ENCODE measurements around the gene ANKRD12.
"Not testable (repeated sequence)": the region's sequence is repeated elsewhere in the genome, so short reads cannot be mapped to it uniquely, and the experiment has no call there.

The ANKRD12 gene

DNA sequence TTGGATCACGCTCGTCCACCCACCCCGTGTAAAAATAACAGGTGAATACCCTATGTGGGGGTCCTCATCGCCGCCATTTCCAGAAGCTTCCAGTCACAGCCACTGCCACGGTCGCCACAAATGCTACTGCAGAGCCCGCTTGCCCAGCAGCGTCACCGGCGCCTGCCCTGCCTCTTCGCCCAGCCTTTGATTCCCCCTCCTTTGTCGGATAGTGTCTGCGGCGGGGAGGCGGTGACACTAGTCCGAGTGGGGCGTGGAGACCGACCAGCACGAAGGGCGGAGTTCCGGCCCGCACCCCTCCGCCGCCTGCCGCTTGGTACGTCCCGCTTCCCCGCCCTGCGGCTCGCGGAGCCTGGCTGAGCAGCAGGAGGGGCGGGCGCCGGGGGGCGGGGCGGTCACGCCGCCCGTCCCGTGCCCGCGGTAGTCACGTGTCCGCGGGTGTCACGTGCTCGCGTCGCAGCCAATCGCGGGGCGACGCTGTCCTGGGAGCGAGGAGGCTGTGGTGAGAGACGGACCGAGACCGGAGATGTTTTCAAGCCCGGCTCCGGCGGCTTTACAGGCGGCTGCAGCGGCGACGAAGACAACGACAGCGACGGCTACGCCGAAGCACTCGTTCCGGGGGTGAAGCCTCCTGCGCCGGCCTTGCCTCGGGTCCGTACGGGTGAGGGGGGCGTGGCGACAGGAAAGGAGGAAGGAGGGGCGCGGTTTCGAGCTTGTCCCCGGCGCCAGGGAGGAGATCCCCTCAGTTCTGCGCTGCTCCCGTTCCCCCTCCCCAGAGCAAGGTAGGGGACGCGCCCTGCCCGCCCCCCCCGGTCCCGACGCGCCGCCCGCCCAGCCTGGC, at the start of gene ANKRD12:
ANKRD12 (plus strand) TSS at position 467 of the 841 bp plus-strand sequence. CDS start 45,652 bp downstream, outside the sequence.
- peak within 1 kb of the TSS; percentile 99 for H3K4me3 ChIP-seq (ENCODE audit: low read length)
- peaks cover 57% of the 10 kb centered on the region for H3K4me1 ChIP-seq (ENCODE audit: control insufficient read depth, low read length)
- H3K9me3 ChIP-seq (ENCODE audit: control insufficient read depth, insufficient read depth, low read length), result no peaks in the 10 kb centered on the region
- peaks cover 48% of the 10 kb centered on the region for H3K36me3 ChIP-seq (ENCODE audit: control insufficient read depth, low read length)
- peak within 1 kb of the TSS; percentile 94 for H3K4me2 ChIP-seq (ENCODE audit: low read length)
- peak within 1 kb of the TSS; percentile 91 for H3K27ac ChIP-seq (ENCODE audit: low read depth, low read length)
- H3K9me2 ChIP-seq (replicated peaks; ENCODE audit: control insufficient read depth, low read length), result no peaks in the 10 kb centered on the region
- 0 out of 2 replicates have a peak, but pooled peaks cover 3% of the 10 kb centered on the region for H4K20me1 ChIP-seq (ENCODE audit: control insufficient read depth, insufficient read depth, low read depth, low read length)
- TF ChIP-seq EZH2phosphoT487 (IDR thresholded peaks at IDR 0.05; ENCODE audit: borderline replicate concordance, low read length), result no peak
- TF ChIP-seq, protein P1, sequence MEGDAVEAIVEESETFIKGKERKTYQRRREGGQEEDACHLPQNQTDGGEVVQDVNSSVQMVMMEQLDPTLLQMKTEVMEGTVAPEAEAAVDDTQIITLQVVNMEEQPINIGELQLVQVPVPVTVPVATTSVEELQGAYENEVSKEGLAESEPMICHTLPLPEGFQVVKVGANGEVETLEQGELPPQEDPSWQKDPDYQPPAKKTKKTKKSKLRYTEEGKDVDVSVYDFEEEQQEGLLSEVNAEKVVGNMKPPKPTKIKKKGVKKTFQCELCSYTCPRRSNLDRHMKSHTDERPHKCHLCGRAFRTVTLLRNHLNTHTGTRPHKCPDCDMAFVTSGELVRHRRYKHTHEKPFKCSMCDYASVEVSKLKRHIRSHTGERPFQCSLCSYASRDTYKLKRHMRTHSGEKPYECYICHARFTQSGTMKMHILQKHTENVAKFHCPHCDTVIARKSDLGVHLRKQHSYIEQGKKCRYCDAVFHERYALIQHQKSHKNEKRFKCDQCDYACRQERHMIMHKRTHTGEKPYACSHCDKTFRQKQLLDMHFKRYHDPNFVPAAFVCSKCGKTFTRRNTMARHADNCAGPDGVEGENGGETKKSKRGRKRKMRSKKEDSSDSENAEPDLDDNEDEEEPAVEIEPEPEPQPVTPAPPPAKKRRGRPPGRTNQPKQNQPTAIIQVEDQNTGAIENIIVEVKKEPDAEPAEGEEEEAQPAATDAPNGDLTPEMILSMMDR (IDR thresholded peaks at IDR 0.05; ENCODE audit: low read depth, low read length, poor library complexity, severe bottlenecking), result no peak
- H3K79me2 ChIP-seq (ENCODE audit: control insufficient read depth, low read length), result peaks cover 56% of the 10 kb centered on the region
- no peaks in the 10 kb centered on the region for H3K27me3 ChIP-seq (ENCODE audit: control insufficient read depth, low read length)
- peaks cover 54% of the 10 kb centered on the region for H3F3A ChIP-seq (ENCODE audit: control insufficient read depth, insufficient read depth)

DNA sequence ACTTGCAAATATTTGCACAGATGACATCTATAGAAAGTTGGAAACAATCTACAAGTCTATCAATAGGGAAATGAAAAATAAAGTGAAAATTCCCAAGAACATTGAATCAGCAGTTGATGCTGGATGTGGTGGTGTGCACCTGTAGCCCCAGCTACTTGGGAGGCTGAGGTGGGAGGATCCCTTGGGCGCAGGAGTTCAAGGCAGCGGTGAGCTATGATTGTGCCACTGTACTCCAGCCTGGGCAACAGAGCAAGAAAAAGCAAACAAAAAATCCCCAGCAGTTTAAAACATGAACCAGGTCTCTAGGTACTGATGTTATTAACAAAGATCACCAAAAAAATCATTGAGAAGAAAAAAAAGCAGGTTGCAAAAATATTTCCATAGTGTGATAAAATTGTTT, 49.4 kb upstream of the ANKRD12 start:
- H3K9me2 ChIP-seq (replicated peaks; ENCODE audit: control insufficient read depth, low read length), result no peaks in the 10 kb centered on the region
- TF ChIP-seq, protein P1 (IDR thresholded peaks at IDR 0.05; ENCODE audit: low read depth, low read length, poor library complexity, severe bottlenecking), result no peak
- TF ChIP-seq EZH2phosphoT487 (IDR thresholded peaks at IDR 0.05; ENCODE audit: borderline replicate concordance, low read length), result no peak
- H3K4me3 ChIP-seq (ENCODE audit: low read length), result no peak overlapping the region
- H3K4me1 ChIP-seq (ENCODE audit: control insufficient read depth, low read length), result peaks cover 8% of the 10 kb centered on the region
- H3K36me3 ChIP-seq (ENCODE audit: control insufficient read depth, low read length), result no peaks in the 10 kb centered on the region
- no peaks in the 10 kb centered on the region for H3K79me2 ChIP-seq (ENCODE audit: control insufficient read depth, low read length)
- no peaks in the 10 kb centered on the region for H3F3A ChIP-seq (ENCODE audit: control insufficient read depth, insufficient read depth)
- H3K4me2 ChIP-seq (ENCODE audit: low read length), result no peak overlapping the region
- peaks cover 3% of the 10 kb centered on the region; the same call in 1 of the 2 replicates for H3K27me3 ChIP-seq (ENCODE audit: control insufficient read depth, low read length)
- no peaks in the 10 kb centered on the region for H4K20me1 ChIP-seq (ENCODE audit: control insufficient read depth, insufficient read depth, low read depth, low read length)
- no peak overlapping the region for H3K27ac ChIP-seq (ENCODE audit: low read depth, low read length)
- H3K9me3 ChIP-seq (ENCODE audit: control insufficient read depth, insufficient read depth, low read length), result no peaks in the 10 kb centered on the region

DNA sequence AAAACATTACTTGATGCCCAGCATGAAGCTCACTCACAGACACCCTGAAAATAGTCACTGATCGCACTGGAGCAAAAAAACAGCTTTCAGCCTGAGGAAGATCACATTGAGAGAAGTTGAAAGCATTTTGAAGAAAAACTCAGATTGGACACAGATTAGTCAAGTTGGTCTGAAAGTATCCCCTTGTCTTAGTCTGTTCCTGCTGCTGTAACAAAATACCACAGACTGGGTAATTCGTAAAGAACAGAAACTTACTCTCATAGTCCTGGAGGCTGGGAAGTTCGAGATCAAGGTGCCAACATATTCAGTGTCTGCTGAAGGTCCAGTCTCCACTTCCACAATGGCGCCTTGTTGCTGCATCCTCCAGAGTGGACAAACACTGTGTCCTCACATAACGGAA, 48.3 kb upstream of the ANKRD12 start:
- H3K4me3 ChIP-seq (ENCODE audit: low read length), result no peak overlapping the region
- no peak overlapping the region for H3K27ac ChIP-seq (ENCODE audit: low read depth, low read length)
- H4K20me1 ChIP-seq (ENCODE audit: control insufficient read depth, insufficient read depth, low read depth, low read length), result no peaks in the 10 kb centered on the region
- no peaks in the 10 kb centered on the region for H3K4me1 ChIP-seq (ENCODE audit: control insufficient read depth, low read length)
- no peak overlapping the region for H3K4me2 ChIP-seq (ENCODE audit: low read length)
- no peaks in the 10 kb centered on the region for H3K9me3 ChIP-seq (ENCODE audit: control insufficient read depth, insufficient read depth, low read length)
- H3F3A ChIP-seq (ENCODE audit: control insufficient read depth, insufficient read depth), result no peaks in the 10 kb centered on the region
- H3K79me2 ChIP-seq (ENCODE audit: control insufficient read depth, low read length), result no peaks in the 10 kb centered on the region
- no peaks in the 10 kb centered on the region for H3K36me3 ChIP-seq (ENCODE audit: control insufficient read depth, low read length)
- H3K27me3 ChIP-seq (ENCODE audit: control insufficient read depth, low read length), result no peaks in the 10 kb centered on the region
- TF ChIP-seq, protein P1 (IDR thresholded peaks at IDR 0.05; ENCODE audit: low read depth, low read length, poor library complexity, severe bottlenecking), result no peak
- TF ChIP-seq EZH2phosphoT487 (IDR thresholded peaks at IDR 0.05; ENCODE audit: borderline replicate concordance, low read length), result no peak
- H3K9me2 ChIP-seq (replicated peaks; ENCODE audit: control insufficient read depth, low read length), result no peaks in the 10 kb centered on the region

DNA sequence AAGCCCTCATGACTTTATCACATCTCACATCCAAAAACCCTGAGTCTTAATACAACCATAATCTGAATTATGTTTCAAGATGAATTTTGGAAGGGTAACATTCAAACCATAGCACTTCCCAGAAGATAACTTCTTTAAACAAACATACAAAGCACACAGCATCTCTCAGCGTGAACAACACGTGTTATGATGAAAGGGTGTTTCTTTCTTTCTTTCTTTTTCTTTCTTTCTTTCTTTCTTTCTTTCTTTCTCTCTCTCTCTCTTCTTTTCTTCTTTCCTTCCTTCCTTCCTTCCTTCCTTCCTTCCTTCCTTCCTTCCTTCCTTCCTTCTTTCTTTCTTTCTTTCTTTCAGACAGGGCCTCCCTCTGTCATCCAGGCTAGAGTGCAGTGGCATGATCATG, 47.9 kb upstream of the ANKRD12 start:
- H3K4me1 ChIP-seq (ENCODE audit: control insufficient read depth, low read length); H3F3A ChIP-seq (ENCODE audit: control insufficient read depth, insufficient read depth); H3K4me2 ChIP-seq (ENCODE audit: low read length); H3K9me2 ChIP-seq (replicated peaks; ENCODE audit: control insufficient read depth, low read length); H3K4me3 ChIP-seq (ENCODE audit: low read length); H3K27me3 ChIP-seq (ENCODE audit: control insufficient read depth, low read length); H3K79me2 ChIP-seq (ENCODE audit: control insufficient read depth, low read length); H4K20me1 ChIP-seq (ENCODE audit: control insufficient read depth, insufficient read depth, low read depth, low read length); H3K9me3 ChIP-seq (ENCODE audit: control insufficient read depth, insufficient read depth, low read length); H3K36me3 ChIP-seq (ENCODE audit: control insufficient read depth, low read length); H3K27ac ChIP-seq (ENCODE audit: low read depth, low read length): not testable (repeated sequence)

Measured in DOHH2 (cell line).